Brain pericyte (primary cell): ENCODE results near the gene DDR1.
"Not testable (repeated sequence)": the region's sequence is repeated elsewhere in the genome, so short reads cannot be mapped to it uniquely, and the experiment has no call there.

ENCODE experiments used
- DNase-seq: peaks from one replicate; pipeline ENCODE4 v3.0.0-alpha.2; 2012; ENCODE audit warnings: low read depth, low spot score

DDR1 gene

DNA sequence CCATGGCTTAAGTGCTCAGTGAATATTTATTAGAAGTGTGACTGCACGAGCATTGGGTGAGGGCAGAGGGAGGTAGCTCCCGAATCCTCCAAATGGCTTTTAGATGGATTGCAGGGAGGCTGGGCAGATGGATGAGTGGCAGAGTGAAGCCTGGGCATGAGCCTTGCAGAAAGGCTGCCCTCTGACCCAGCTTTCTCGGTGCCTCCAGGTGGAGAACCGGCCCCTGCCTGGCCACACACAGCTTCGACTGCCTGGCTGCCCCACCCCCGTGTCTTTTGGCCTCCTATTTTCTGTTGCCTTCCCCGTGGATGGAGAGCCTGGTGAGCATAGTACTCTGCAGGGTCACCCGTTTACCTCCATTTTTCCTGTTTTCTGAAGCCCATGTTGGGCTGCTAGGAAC is 33.2 kb downstream of the DDR1 start:
- no peak for DNase-seq

- DNase-seq, result no peak
These were observed 34.4 kb downstream of the DDR1 start for GRCh38 chr6:30918670-30919069.

DNA sequence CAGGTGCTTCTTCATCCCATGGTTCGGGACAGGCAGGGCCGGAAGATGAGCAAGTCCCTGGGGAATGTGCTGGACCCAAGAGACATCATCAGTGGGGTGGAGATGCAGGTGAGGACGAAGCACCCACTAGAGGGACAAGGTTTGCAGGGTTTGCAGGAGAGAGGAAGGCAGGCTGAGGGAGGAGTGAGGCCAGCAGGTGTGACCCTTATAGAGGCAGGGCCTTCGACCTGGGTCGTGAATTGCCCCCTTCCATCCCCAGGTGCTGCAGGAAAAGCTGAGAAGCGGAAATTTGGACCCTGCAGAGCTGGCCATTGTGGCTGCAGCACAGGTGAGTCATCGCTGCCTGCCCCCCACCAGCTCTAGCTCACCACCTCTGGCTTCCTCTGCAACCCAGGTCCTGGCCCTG is 38.1 kb downstream of the DDR1 start:
- DNase-seq, result no peak

DNA sequence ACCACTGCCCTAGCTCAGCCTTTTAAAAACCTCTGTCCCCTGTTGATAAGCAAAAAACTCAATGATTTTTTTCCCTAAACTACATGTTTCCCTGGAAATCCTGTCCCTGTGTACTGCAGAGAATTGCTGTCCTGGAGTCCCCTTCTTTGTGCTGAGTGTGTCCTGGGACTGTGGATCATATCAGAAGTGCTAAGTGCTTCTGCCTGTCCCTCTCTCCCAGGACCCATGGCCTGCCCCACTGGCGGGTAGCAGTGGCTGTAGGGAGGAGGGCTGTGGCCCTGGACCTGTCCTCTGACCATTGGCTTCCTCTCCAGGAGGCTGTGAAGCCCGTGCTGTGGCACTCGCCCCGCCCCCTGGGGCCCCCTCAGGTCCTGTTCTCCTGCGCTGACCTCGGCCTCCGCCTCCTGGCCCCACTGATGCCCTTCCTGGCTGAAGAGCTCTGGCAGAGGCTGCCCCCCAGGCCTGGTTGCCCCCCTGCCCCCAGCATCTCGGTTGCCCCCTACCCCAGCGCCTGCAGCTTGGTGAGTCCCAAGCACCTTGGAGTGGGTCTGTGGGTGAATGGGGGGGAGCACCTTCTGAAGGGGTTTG is 39.8 kb downstream of the DDR1 start:
- DNase-seq, result not testable (repeated sequence)

GRCh38 chr6:30926644-30927043 is 42.3 kb downstream of the DDR1 start:
- no peak for DNase-seq

DNA sequence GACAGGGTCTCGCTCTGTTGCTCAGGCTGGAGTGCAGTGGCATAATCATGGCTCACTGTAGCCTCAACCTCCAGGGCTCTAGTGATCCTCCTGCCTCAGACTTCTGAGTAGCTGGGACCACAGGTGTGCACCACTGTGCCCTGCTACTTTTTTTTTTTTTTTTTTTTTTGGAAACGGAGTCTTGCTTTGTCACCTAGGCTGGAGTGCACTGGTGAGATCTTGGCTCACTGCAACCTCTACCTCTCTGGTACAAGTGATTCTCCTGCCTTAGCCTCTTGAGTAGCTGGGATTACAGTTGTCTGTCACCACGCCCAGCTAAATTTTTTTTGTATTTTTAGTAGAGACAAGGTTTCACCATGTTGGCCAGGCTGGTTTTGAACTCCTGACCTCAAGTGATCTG is 42.8 kb downstream of the DDR1 start:
- not testable (repeated sequence) for DNase-seq

DNA sequence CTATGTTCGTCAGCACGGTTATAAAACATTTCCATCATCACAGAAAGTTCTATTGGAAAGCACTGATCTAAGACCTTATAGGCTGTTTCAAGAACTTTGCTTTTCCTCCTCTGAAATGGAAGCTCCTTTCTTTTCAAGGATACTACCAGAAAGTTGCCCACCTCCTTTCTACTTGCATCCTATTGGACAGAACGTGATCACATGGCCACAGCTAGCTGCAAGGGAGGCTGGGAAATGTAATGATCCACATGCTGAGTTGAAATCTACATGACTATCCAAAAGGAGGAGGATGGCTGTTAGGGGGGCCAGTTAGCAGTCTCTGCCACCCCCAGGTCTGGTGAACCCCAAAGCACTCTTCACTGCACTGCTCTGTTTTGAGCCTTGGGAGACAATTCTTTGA is 44.4 kb downstream of the DDR1 start:
- no peak for DNase-seq

- DNase-seq, result no peak
These were observed 46.2 kb downstream of the DDR1 start for GRCh38 chr6:30930506-30930905.

GRCh38 chr6:30931272-30931671 is 47.0 kb downstream of the DDR1 start:
- no peak for DNase-seq

GRCh38 chr6:30931969-30932645 is 47.8 kb downstream of the DDR1 start, which contains the start of gene SFTA2:
TSS of gene SFTA2 (minus strand) at chr6:30932170. CDS start at chr6:30932096, 74 bp downstream.
- no peak for DNase-seq

- no peak for DNase-seq
These were observed 48.5 kb downstream of the DDR1 start for GRCh38 chr6:30932665-30933365.

- DNase-seq, result no peak
These were observed 50.7 kb downstream of the DDR1 start for GRCh38 chr6:30935018-30935417.

GRCh38 chr6:30937265-30937664 is 52.9 kb downstream of the DDR1 start:
- no peak for DNase-seq

DNA sequence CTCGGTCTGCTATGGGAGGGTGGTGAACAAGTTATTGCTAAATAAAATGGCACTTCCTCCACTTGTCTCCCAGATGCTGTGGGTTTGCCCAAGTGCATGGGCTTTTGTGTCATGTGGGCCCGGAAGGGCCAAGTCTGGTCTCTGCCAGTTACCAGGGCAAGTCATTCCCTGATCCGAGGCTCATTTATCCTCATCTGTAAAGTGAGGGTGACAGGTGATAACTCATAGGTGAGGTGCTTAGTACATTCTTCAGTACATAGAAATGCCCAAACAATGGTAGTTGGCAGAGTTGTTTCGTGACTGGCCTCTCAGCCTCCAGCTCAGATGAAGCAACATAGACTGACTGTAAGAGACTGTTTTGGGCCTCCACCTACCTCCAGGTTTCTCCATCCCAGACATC is 54.4 kb downstream of the DDR1 start:
- no peak for DNase-seq

DNA sequence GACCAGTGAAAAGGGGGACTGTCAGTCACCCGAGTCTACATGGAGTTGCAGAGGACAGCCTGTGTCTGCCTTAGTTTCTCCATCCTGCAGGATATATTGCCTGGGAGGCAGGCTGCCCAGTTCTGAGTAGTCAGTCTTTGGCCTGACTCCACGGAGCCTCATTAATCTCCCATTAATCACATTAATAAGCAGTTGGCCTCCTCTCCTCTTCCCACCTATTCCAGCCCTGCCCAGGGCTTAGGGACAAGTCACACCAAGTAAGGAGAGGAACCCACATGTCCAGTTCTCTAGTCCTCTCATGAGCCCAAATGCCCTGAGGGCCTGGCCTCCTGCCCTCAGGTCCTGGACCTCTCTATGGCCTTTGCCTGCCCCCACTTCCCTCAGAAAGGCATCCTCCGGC is 55.2 kb downstream of the DDR1 start:
- DNase-seq, result no peak

DNA sequence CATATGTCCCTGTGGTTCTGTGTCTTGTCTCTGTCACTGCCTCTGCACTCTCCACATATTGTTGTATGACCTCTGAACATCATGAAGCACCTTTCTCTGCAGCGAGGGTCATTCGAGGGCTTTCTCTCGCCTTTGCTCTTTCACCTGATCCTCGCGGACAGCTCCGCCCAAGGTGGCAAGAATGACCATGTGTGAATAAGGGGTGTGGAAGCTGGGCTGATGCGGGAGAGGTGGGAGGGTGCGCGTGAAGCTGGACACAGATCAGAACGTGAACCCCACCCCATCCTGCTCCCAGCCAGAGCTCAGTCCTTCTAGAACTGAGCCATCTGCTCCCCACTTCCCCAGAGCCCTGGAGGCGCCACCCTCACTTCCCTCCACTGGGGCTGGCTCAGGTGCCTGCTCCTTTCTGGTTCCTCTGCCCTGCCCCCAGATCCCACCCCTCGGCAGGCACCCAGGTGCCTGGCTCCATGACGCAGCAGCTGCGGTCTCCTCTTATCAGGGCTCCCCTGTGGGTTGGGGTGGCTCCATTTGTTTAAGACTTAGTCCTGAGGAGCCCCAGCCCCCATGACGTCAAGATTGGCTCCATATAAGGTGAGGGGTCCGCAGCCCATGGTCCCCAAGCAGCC is 56.2 kb downstream of the DDR1 start, which contains the start of gene MUCL3:
TSS of gene MUCL3 (plus strand) at position 613 of the 626 bp plus-strand sequence. CDS start 27 bp downstream, outside the sequence.
- DNase-seq, result no peak

DNA sequence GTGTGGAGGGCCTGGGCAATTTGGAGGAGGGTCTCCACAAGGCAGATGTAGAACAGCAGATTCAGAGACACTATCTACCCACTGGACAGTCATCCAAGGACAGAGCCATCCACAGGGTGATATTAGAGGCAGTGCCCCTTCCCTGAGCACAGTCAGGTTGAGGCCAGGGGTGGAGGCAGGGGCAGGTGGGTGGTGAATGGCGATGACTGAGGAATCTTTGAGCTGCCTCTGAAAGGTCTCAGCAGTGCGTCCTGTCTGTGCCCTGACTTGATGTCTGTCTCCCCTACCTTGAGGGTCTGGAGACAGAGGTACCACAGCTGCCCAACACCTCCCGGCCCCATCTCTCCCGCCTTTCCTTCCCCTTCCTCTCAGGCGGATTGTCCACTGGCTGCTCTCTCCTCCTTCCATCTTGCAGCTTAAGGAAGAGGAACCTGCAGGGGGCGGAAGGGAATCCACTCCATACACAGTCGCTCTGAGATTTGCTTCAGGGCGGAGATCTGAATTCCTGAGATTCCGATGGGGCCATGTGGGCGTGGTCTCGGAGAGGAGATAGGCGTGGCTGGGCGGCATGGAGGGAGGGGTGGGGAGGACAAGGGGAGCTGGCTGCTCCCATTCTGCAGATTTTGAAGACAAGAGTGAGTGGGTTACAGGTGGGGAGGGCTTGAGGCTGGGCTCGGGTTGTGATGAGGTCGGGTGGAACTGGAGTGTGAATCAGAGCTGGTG is 58.2 kb downstream of the DDR1 start:
- DNase-seq, result no peak

DNA sequence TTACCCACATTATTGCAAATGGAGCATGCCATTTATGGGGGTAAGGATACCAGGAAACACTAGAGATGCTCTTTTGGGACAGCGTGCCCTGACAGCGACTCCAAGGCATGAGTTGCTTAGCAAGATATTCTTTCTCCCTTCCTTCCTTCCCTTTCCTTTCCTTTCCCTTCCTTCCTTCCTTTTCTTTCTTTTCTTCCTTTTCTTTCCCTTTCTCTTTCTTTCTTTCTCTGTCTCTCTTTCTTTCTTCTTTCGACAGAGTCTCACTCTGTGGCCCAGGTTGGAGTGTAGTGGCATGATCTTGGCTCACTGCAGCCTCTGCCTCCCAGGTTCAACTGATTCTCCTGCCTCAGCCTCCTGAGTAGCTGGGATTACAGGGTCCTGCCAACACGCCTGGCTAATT is 59.7 kb downstream of the DDR1 start:
- DNase-seq, result no peak

- DNase-seq, result no peak
These were observed 61.0 kb downstream of the DDR1 start for GRCh38 chr6:30945281-30945680.

DNA sequence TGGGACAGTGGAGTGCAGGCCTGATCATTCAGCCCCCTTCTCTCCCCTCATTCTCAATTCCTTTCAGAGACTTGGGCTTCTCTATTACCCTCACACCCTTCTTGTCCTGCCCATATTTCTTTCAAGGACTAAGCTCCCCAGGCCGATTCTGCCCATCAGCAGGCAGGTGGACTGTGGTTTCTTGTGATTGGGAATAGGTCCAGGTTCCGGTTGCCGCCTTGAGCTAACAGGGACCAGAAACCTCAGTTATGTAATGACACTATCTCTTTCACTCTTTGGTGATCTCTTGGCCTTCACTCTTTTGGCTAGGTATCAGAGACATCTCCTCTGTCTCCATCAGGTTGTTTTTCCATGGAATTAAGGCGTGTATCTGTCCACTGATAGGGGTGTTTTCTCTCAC is 62.9 kb downstream of the DDR1 start:
- no peak for DNase-seq

GRCh38 chr6:30948811-30949210 is 64.5 kb downstream of the DDR1 start:
- no peak for DNase-seq
